Spleen (tissue), 11 donors: ENCODE measurements around the gene RBMS3. TPM values are rescaled to one million over a fixed set of nuclear protein-coding genes. Genes with fewer than 3 reads are reported as not detected.

Source experiments
- DNase-seq: peaks from one replicate; pipeline ENCODE4 v3.0.0-alpha.2; 2020
- H3K27ac ChIP-seq, 8 donors: fragments of 200-600 bp; sonication (generic) in 7 of 8; 1 replicate in 4 of 8; 2 replicates in 4 of 8; pipeline versions ENCODE4 v1.5.0 to v1.8.0; 2016 to 2021; ENCODE audit warnings: inconsistent platforms in 4 of 8, mild to moderate bottlenecking in 4 of 8, moderate library complexity in 1 of 8
- H3K27me3 ChIP-seq, 7 donors: fragments of 200-600 bp; sonication (generic) in 6 of 7; replicated peaks in 1 of 7; 1 replicate in 4 of 7; 2 replicates in 3 of 7; pipeline versions ENCODE4 v1.5.0 to v1.8.0; 2016 to 2021; ENCODE audit warnings: inconsistent platforms in 3 of 7, mild to moderate bottlenecking in 1 of 7
- H3K36me3 ChIP-seq, 6 donors: fragments of 200-600 bp; sonication (generic) in 5 of 6; 1 replicate in 4 of 6; 2 replicates in 2 of 6; pipeline versions ENCODE4 v1.5.0 to v1.8.0; 2016 to 2021; ENCODE audit warnings: inconsistent platforms in 2 of 6
- H3K4me1 ChIP-seq, 6 donors: fragments of 200-600 bp; sonication (generic) in 5 of 6; 1 replicate in 3 of 6; 2 replicates in 3 of 6; pipeline versions ENCODE4 v1.5.0 to v1.8.0; 2016 to 2021; ENCODE audit warnings: inconsistent platforms in 3 of 6
- H3K4me3 ChIP-seq, 8 donors: fragments of 200-600 bp; sonication (generic) in 7 of 8; 1 replicate in 4 of 8; 2 replicates in 4 of 8; pipeline versions ENCODE4 v1.5.0 to v1.8.0; 2016 to 2021; ENCODE audit warnings: inconsistent platforms in 4 of 8, mild to moderate bottlenecking in 4 of 8, moderate library complexity in 2 of 8
- H3K9me3 ChIP-seq, 8 donors: fragments of 200-600 bp; sonication (generic) in 7 of 8; 1 replicate in 4 of 8; 2 replicates in 4 of 8; pipeline versions ENCODE4 v1.5.0 to v1.8.0; 2016 to 2021; ENCODE audit warnings: inconsistent platforms in 4 of 8
- CTCF ChIP-seq, 11 experiments: fragments of 200-600 bp in 7 of 11; fragments of 450-650 bp in 4 of 11; sonication (generic) in 4 of 11; IDR thresholded peaks in 8 of 11; conservative IDR thresholded peaks in 3 of 11; 1 replicate in 7 of 11; 2 replicates in 4 of 11; pipeline versions ENCODE4 v1.4.0 to v1.8.0; 2016 to 2021; ENCODE audit warnings: antibody characterized with exemption in 11 of 11, inconsistent platforms in 4 of 11, mild to moderate bottlenecking in 1 of 11
- POLR2A ChIP-seq, 3 donors: fragments of 450-650 bp; IDR thresholded peaks; one replicate each; pipeline ENCODE4 v1.5.1; 2017; ENCODE audit warnings: antibody characterized with exemption in 3 of 3, mild to moderate bottlenecking in 1 of 3
- POLR2AphosphoS5 ChIP-seq, 3 donors: sonication (generic); formaldehyde crosslinking; IDR thresholded peaks; one replicate each; pipeline ENCODE4 v1.5.1; 2017; ENCODE audit warnings: antibody characterized with exemption in 3 of 3
- WGBS, 5 donors: extraction: QIAGEN DNeasy Blood & Tissue Kit in 3 of 5; methylation state at CpG; one replicate each; pipeline versions ENCODE4 v1.1.5 to v1.1.7; 2013 to 2018; 5-methylcytosine and 5-hydroxymethylcytosine counted together
- intact Hi-C: fragments of 100-400 bp; cut with DNase I; formaldehyde crosslinking; loops from one replicate; pipeline ENCODE4 v1.15.0; 2023; ENCODE audit warnings: low total_unique reads
- polyA plus RNA-seq, 3 donors: library from polyadenylated mRNA; stranded (reverse); fragments of 200-250 nt; gene quantifications; one replicate each; pipeline ENCODE4 v1.2.1, GENCODE V29; 2013
- total RNA-seq, 7 donors: library from RNA; depleted of rRNA in 3 of 7; stranded (reverse); fragments of >200 nt in 3 of 7; fragmentation: NEBNext Ultra II Directional in 4 of 7; extraction: Animal tissue kit (Norgen Biotek cat#: 25700) in 4 of 7; gene quantifications; one replicate each; pipeline versions ENCODE4 v1.1.0 to v1.2.1, GENCODE V29; 2016 to 2021
- donor health status: healthy with polysubstance abuse.
- donor health status: DM: no; HTN: no; CAD: no; lungs with moderate emphysema.
- donor health status: DM: no; HTN: no; CAD: no.
- donor health status: Bipolar disorder and iron deficiency.
- donor health status: healthy.
- donor health status: DM: no; HTN: no; CAD: no.
- donor health status: DM: yes; HTN: yes; CAD: no.

Gene RBMS3
- total and polyA plus RNA-seq, 10 donors = 2.6 to 81.9 (median 52.5) TPM

- WGBS, 5 donors = 95 to 99% (median 98%) methylated on average over 2 of the region's 2 CpGs
- Histone ChIP-seq H3K4me3 (no peak overlapping the region), H3K27ac (no peak overlapping the region), H3K4me1 (peaks cover 0 to 2% (median under 1%) of the 10 kb centered on the region in 6 donors), H3K36me3 (peaks cover 0 to 13% (median 0%) of the 10 kb centered on the region in 6 donors), H3K9me3 (peaks cover 0 to 23% (median 11%) of the 10 kb centered on the region in 8 donors), H3K27me3 (no peaks in the 10 kb centered on the region)
- intact Hi-C loops = no loop called here
- DNase-seq = no peak
- TF ChIP-seq POLR2AphosphoS5 (IDR thresholded peaks at IDR 0.05) = no peak
- no peak for TF ChIP-seq CTCF (IDR thresholded peaks at IDR 0.05 in 8 of 11, conservative IDR thresholded peaks at IDR 0.05 in 3 of 11)
- TF ChIP-seq POLR2A (IDR thresholded peaks at IDR 0.05) = no peak
Observed at GRCh38 chr3:29700256-29700655, 419.4 kb downstream of the RBMS3 start.

GRCh38 chr3:29701326-29701983, 420.6 kb downstream of the RBMS3 start:
- WGBS, 5 donors = 91 to 96% (median 94%) methylated on average over 12 to 41 of the region's 41 CpGs
- peak; percentile 68 for DNase-seq
- TF ChIP-seq POLR2A (IDR thresholded peaks at IDR 0.05) = no peak
- TF ChIP-seq CTCF (IDR thresholded peaks at IDR 0.05 in 8 of 11, conservative IDR thresholded peaks at IDR 0.05 in 3 of 11) = no peak
- no peak for TF ChIP-seq POLR2AphosphoS5 (IDR thresholded peaks at IDR 0.05)
- no peak overlapping the region for H3K27ac ChIP-seq
- H3K36me3 ChIP-seq = peaks cover 0 to 13% (median 0%) of the 10 kb centered on the region in 6 donors
- no peaks in the 10 kb centered on the region for H3K27me3 ChIP-seq
- intact Hi-C loops = no loop called here
- no peak overlapping the region for H3K4me3 ChIP-seq
- no peaks in the 10 kb centered on the region for H3K4me1 ChIP-seq
- peaks cover 0 to 23% (median 11%) of the 10 kb centered on the region in 8 donors for H3K9me3 ChIP-seq

GRCh38 chr3:29705906-29706844, 425.3 kb downstream of the RBMS3 start:
- Histone ChIP-seq H3K36me3 (peaks cover 0 to 13% (median 0%) of the 10 kb centered on the region in 6 donors), H3K4me1 (no peaks in the 10 kb centered on the region), H3K27me3 (no peaks in the 10 kb centered on the region), H3K4me3 (no peak overlapping the region), H3K27ac (no peak overlapping the region), H3K9me3 (peaks cover 0 to 20% (median 8%) of the 10 kb centered on the region in 8 donors)
- TF ChIP-seq POLR2AphosphoS5 (IDR thresholded peaks at IDR 0.05) (no peak), POLR2A (IDR thresholded peaks at IDR 0.05) (no peak), CTCF (IDR thresholded peaks at IDR 0.05 in 8 of 11, conservative IDR thresholded peaks at IDR 0.05 in 3 of 11) (no peak)
- intact Hi-C loops = no loop called here
- no peak for DNase-seq
- WGBS, 5 donors = 68 to 92% (median 90%) methylated on average over 3 of the region's 3 CpGs

GRCh38 chr3:29708884-29709283, 428.0 kb downstream of the RBMS3 start:
- H3K27ac ChIP-seq = peak overlapping the region in 1 of 8 donors; percentile 17
- H3K4me3 ChIP-seq = no peak overlapping the region
- no peak for DNase-seq
- H3K4me1 ChIP-seq = no peaks in the 10 kb centered on the region
- no peaks in the 10 kb centered on the region for H3K27me3 ChIP-seq
- TF ChIP-seq POLR2A (IDR thresholded peaks at IDR 0.05) (no peak), POLR2AphosphoS5 (IDR thresholded peaks at IDR 0.05) (no peak), CTCF (IDR thresholded peaks at IDR 0.05 in 8 of 11, conservative IDR thresholded peaks at IDR 0.05 in 3 of 11) (no peak)
- no peaks in the 10 kb centered on the region for H3K36me3 ChIP-seq
- intact Hi-C loops = no loop called here
- no peaks in the 10 kb centered on the region for H3K9me3 ChIP-seq
- 84 to 90% (median 88%) methylated on average over 8 of the region's 8 CpGs for WGBS, 5 donors
